Astrocyte of the spinal cord (primary cell): ENCODE results near the gene NEU4.

Experiments
- DNase-seq: peaks from one replicate; pipeline ENCODE4 v3.0.0; 2011; ENCODE audit warnings: low read depth, low spot score
- H3K4me3 ChIP-seq: 2 replicates; pipeline ENCODE4 v1.5.1; 2011; ENCODE audit warnings: low read depth, mild to moderate bottlenecking, low read length, moderate library complexity
- in situ Hi-C: cut with HindIII; loops from 2 replicates; pipeline ENCODE4 v1.10.0; 2017; ENCODE audit warnings: low sequenced_read_pairs
- TF ChIP-seq, protein P1 (sequence below): IDR thresholded peaks from 2 replicates; pipeline ENCODE4 v1.5.1; 2012; ENCODE audit warnings: low read depth, mild to moderate bottlenecking, low read length, inconsistent platforms

Gene NEU4

DNA sequence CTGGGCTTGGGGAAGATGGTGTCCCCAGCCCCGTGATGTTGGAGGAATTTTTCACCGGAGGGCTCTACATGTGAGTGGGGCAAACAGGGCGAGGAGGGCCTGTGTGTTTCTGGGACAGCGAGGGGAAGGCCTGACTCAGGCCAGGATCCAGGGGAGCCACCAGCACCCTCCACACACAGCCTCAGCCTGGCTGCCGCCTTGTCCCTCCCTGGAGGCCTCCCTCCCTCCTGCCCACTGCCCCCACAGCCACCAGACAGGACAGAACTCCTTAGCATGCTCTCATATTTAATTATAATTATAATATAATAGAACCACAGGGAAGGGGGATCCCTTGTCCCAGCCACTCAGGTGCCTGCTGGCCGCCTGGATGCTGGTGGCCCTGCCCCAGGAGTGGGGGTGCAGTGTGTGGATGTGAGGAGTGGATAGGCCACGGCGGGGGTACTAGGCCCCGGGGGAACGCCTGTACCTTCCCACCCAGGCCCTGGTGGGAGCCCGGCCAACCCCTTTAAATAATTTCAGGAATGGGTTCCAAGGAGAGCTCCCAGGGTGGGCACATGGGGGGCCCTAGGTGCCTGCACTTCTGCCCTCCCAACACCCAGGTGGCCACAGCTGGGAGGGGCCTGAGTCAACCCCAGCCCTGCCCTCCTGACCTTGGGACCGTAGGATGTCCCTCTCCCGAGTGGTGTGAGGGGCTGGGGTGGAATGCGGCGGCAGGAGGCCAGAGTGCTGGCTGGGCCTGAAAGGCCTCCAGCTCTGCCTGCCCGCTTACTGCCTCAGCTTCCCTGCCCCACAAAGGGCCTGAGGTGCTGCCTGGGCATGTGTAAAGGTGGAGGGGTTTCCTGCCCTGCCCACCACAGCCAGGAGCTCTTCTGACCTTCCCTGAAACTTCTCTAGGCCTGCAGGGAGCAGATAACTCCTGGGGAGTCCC lies 40.9 kb downstream of the NEU4 start:
- DNase-seq, result no peak
- H3K4me3 ChIP-seq, result no peak overlapping the region
- in situ Hi-C loops, result no loop called here
- TF ChIP-seq, protein P1, sequence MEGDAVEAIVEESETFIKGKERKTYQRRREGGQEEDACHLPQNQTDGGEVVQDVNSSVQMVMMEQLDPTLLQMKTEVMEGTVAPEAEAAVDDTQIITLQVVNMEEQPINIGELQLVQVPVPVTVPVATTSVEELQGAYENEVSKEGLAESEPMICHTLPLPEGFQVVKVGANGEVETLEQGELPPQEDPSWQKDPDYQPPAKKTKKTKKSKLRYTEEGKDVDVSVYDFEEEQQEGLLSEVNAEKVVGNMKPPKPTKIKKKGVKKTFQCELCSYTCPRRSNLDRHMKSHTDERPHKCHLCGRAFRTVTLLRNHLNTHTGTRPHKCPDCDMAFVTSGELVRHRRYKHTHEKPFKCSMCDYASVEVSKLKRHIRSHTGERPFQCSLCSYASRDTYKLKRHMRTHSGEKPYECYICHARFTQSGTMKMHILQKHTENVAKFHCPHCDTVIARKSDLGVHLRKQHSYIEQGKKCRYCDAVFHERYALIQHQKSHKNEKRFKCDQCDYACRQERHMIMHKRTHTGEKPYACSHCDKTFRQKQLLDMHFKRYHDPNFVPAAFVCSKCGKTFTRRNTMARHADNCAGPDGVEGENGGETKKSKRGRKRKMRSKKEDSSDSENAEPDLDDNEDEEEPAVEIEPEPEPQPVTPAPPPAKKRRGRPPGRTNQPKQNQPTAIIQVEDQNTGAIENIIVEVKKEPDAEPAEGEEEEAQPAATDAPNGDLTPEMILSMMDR, result no peak

DNA sequence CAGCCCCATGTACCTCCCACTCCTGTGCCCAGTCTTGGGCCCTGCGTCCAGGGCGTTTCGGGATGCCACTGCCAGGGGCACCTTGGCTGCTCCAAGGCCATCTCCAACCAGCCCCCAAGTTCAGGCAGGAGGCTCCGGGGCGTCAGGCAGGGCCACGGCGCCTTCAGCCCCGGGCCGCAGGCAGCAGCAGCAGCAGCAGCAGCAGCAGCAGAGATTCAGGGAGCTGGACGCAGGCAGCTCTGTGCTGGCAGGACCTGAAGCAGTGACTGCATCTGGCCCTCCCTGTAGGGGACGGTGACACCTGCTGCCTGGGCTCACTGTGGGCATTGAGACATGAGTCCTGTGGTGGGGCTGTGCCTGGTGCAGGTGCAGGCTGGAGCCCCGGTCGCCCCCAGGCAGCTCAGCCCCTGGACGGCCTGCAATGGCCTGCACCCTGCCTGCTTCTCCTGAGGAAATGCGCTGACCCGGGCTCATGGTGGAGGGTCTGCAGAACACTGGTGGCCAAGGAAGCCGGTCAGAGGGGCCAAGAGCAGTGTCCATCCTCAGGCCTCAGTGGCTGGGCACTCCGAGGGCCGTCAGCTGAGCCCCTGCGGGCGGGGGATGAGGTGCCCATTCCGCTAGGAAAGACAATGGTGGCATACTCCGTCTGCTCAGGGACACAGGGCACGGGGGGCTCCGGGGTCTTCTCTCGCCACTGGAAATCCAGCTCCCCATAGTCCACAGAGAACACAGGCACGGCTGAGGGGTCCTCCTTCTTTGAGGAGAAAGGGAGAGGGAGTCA lies 41.7 kb downstream of the NEU4 start:
- no peak overlapping the region for H3K4me3 ChIP-seq
- TF ChIP-seq, protein P1, result no peak
- DNase-seq, result no peak
- in situ Hi-C loops, result no loop called here

GRCh38 chr2:241851325-241852115 lies 42.5 kb downstream of the NEU4 start:
- TF ChIP-seq, protein P1, result no peak
- DNase-seq, result no peak
- no peak overlapping the region for H3K4me3 ChIP-seq
- in situ Hi-C loops, result no loop called here

- in situ Hi-C loops, result no loop called here
- TF ChIP-seq, protein P1, result no peak
- H3K4me3 ChIP-seq, result no peak overlapping the region
- no peak for DNase-seq
Observed at GRCh38 chr2:241852116-241852980, 43.4 kb downstream of the NEU4 start.

DNA sequence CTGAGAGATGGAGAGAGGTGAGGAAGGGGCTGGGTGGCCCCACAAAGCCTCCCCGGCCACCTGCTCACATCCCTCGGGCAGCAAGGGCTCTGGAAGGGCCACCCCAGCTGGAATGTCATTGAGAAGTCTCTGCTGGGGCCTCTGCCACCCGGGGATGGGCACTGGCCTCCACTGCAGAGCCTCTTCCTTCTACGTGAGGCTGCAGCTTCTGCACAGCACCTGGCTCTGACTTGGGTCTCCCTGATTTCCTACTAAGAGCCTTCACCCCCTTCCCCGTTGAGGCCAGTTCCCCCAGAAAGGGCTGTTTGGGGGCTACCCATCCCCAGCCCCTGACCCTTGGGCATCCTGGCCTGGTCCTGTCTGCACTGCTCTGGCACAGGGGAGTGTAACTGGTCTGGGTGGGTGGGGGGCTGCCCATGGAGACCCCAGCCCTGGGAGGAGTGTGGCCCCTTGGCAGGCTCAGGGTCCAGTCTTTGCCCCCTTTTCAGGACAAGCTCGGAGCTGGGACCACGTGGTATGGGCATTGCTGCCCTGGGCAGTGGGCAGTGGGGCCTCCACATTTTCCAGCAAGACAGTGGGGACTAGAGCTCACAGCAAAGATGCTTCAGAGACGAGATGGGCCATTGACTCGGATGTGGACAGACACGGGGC lies 44.1 kb downstream of the NEU4 start:
- TF ChIP-seq, protein P1, result no peak
- in situ Hi-C loops, result no loop called here
- H3K4me3 ChIP-seq, result no peak overlapping the region
- DNase-seq, result no peak
